ENCODE measurements around the gene MYPOP. TPM values are rescaled to one million over a fixed set of nuclear protein-coding genes. Genes with fewer than 3 reads are reported as not detected.
A peak's percentile ranks its signal among the peaks of the same experiment; 100 is the strongest.

Gene MYPOP
- total and polyA plus RNA-seq, 2 of the 13 experiments (the other 11 are each of a cell fraction or from before 2014, with no cell fraction given) = 2.3 to 2.7 TPM

GRCh38 chr19:45863840-45864628, 38.4 kb downstream of the MYPOP start, which contains the start of gene FOXA3 (continued):
- TF ChIP-seq ZNF816 (CRISPR knock-in tag; IDR thresholded peaks at IDR 0.05; ENCODE audit: borderline replicate concordance) (peak; percentile 40; the same call in 1 of the 2 replicates), ZSCAN20 (CRISPR knock-in tag; IDR thresholded peaks at IDR 0.05; ENCODE audit: borderline replicate concordance) (no peak), ZNF20 (CRISPR knock-in tag; IDR thresholded peaks at IDR 0.05) (0 out of 2 replicates have a peak, but pooled peaks have one; percentile 40), EZH2 (conservative IDR thresholded peaks at IDR 0.05; ENCODE audit: low read depth, low read length) (no peak), NFATC3 (CRISPR knock-in tag; IDR thresholded peaks at IDR 0.05) (no peak), FOXP4 (CRISPR knock-in tag; IDR thresholded peaks at IDR 0.05) (no peak), ZNF629 (CRISPR knock-in tag; conservative IDR thresholded peaks at IDR 0.05) (peak; percentile 99), TEAD2 (CRISPR knock-in tag; IDR thresholded peaks at IDR 0.05) (no peak), DBP (CRISPR knock-in tag; IDR thresholded peaks at IDR 0.05; ENCODE audit: not compliant biosample characterization) (no peak), PAX8 (CRISPR knock-in tag; IDR thresholded peaks at IDR 0.05; ENCODE audit: borderline replicate concordance) (0 out of 2 replicates have a peak, but pooled peaks have one; percentile 8), ATM (IDR thresholded peaks at IDR 0.05; ENCODE audit: borderline replicate concordance) (no peak), AFF4 (CRISPR knock-in tag; IDR thresholded peaks at IDR 0.05) (0 out of 2 replicates have a peak, but pooled peaks have one; percentile 30), MYNN (CRISPR knock-in tag; IDR thresholded peaks at IDR 0.05; ENCODE audit: low read depth) (no peak), ZNF143 (CRISPR knock-in tag; IDR thresholded peaks at IDR 0.05) (peak; percentile 46; the same call in 1 of the 2 replicates), ZNF275 (CRISPR knock-in tag; IDR thresholded peaks at IDR 0.05; ENCODE audit: borderline replicate concordance) (0 out of 2 replicates have a peak, but pooled peaks have one; percentile 66), ZNF17 (CRISPR knock-in tag; IDR thresholded peaks at IDR 0.05) (no peak), PRMT3 (CRISPR knock-in tag; IDR thresholded peaks at IDR 0.05; ENCODE audit: borderline replicate concordance, low read depth) (no peak), ARNT2 (CRISPR knock-in tag; IDR thresholded peaks at IDR 0.05; ENCODE audit: low read depth) (no peak), IKZF5 (CRISPR knock-in tag; IDR thresholded peaks at IDR 0.05) (peak; percentile 67; the same call in 1 of the 2 replicates)
